ENCODE results near the gene NR2F2.

NR2F2 gene

GRCh38 chr15:96343113-96344059 is 12.9 kb downstream of the NR2F2 start:
- DNase-seq (ENCODE audit: low spot score): no peak

GRCh38 chr15:96344060-96344705 is 13.7 kb downstream of the NR2F2 start:
- no peak for DNase-seq (ENCODE audit: low spot score)

GRCh38 chr15:96344706-96345559 is 14.4 kb downstream of the NR2F2 start:
- no peak for DNase-seq (ENCODE audit: low spot score)

- DNase-seq (ENCODE audit: low spot score): no peak
These were observed 15.3 kb downstream of the NR2F2 start for GRCh38 chr15:96345560-96346399.

GRCh38 chr15:96346409-96346970 is 16.0 kb downstream of the NR2F2 start:
- no peak for DNase-seq (ENCODE audit: low spot score)

- DNase-seq (ENCODE audit: low spot score): no peak
These were observed 16.9 kb downstream of the NR2F2 start for GRCh38 chr15:96347181-96348111.

GRCh38 chr15:96348112-96349027 is 17.9 kb downstream of the NR2F2 start:
- no peak for DNase-seq (ENCODE audit: low spot score)

GRCh38 chr15:96349034-96349856 is 18.7 kb downstream of the NR2F2 start:
- DNase-seq (ENCODE audit: low spot score): no peak

GRCh38 chr15:96349857-96350720 is 19.6 kb downstream of the NR2F2 start:
- no peak for DNase-seq (ENCODE audit: low spot score)

GRCh38 chr15:96350934-96351724 is 20.6 kb downstream of the NR2F2 start:
- no peak for DNase-seq (ENCODE audit: low spot score)

GRCh38 chr15:96351761-96352603 is 21.5 kb downstream of the NR2F2 start:
- DNase-seq (ENCODE audit: low spot score): no peak

- no peak for DNase-seq (ENCODE audit: low spot score)
These were observed 22.3 kb downstream of the NR2F2 start for GRCh38 chr15:96352604-96353405.

- DNase-seq (ENCODE audit: low spot score): no peak
These were observed 23.0 kb downstream of the NR2F2 start for GRCh38 chr15:96353416-96353929.

Data from hematopoietic multipotent progenitor cell treated with erythropoietin and hydrocortisone succinate and interleukin-3 and kit ligand, for 17 days (in vitro differentiated cells).